K562 (cell line): Measurements from ENCODE around the gene C1orf21.

Experiments used
- CEBPG ChIP-seq, 3 experiments: fragments of 200-800 bp in 1 of 3; sonication (Bioruptor generic) in 1 of 3; sonication (generic) in 1 of 3; formaldehyde crosslinking in 1 of 3; IDR thresholded peaks in 2 of 3; conservative IDR thresholded peaks in 1 of 3; 2 replicates each; pipeline versions ENCODE4 v1.6.1 to v1.8.0; 2016 to 2022; ENCODE audit warnings: missing compliant biosample characterization in 2 of 3, missing genetic modification characterization in 2 of 3, mild to moderate bottlenecking in 1 of 3, missing genetic modification reagents in 1 of 3
- CREB1 ChIP-seq, 2 experiments: sonication (generic) in 1 of 2; formaldehyde crosslinking in 1 of 2; IDR thresholded peaks; 2 replicates each; pipeline versions ENCODE4 v1.6.1 to v1.8.0; 2012 to 2022; ENCODE audit warnings: inconsistent platforms in 1 of 2, mild to moderate bottlenecking in 1 of 2, missing genetic modification reagents in 1 of 2, moderate library complexity in 1 of 2
- GABPA ChIP-seq: fragments of 200-800 bp; sonication (Bioruptor generic); conservative IDR thresholded peaks from 2 replicates; pipeline ENCODE4 v1.6.1; 2016; ENCODE audit warnings: low read depth, missing genetic modification characterization, missing compliant biosample characterization
- GTF2A2 ChIP-seq: IDR thresholded peaks from 2 replicates; pipeline ENCODE4 v1.6.1; 2016; ENCODE audit warnings: mild to moderate bottlenecking, missing genetic modification characterization, missing compliant biosample characterization
- SIN3A ChIP-seq, 2 experiments: fragments of 150-350 bp in 1 of 2; IDR thresholded peaks; 2 replicates each; pipeline ENCODE4 v1.6.1; 2011 to 2016; ENCODE audit warnings: borderline replicate concordance in 2 of 2, low read depth in 2 of 2, low read length in 2 of 2, mild to moderate bottlenecking in 2 of 2, moderate library complexity in 2 of 2; ENCODE audit not compliant: control insufficient read depth in 1 of 2
- SMARCC2 ChIP-seq: fragments of 450-650 bp; IDR thresholded peaks from 2 replicates; pipeline ENCODE4 v1.6.1; 2017; ENCODE audit warnings: antibody characterized with exemption, moderate library complexity, mild to moderate bottlenecking, low read depth

GRCh38 chr1:184562806-184563205 is 176.0 kb downstream of the C1orf21 start:
- no peak for TF ChIP-seq SIN3A (IDR thresholded peaks at IDR 0.05; ENCODE audit: borderline replicate concordance in 2 of 2, control insufficient read depth in 1 of 2, low read depth in 2 of 2, low read length in 2 of 2)
- no peak for TF ChIP-seq GABPA (tag)
- no peak for TF ChIP-seq CEBPG (CRISPR knock-in tag; IDR thresholded peaks at IDR 0.05)
- TF ChIP-seq CEBPG (tag; conservative IDR thresholded peaks at IDR 0.05 in 1 of 2, IDR thresholded peaks at IDR 0.05 in 1 of 2) = no peak
- no peak for TF ChIP-seq CREB1 (IDR thresholded peaks at IDR 0.05)
- TF ChIP-seq CREB1 (CRISPR knock-in tag; IDR thresholded peaks at IDR 0.05) = no peak
- TF ChIP-seq SMARCC2 = no peak
- TF ChIP-seq GTF2A2 (tag) = no peak
